ENCODE data around the gene B4GALT3.
"Not testable (repeated sequence)": the region's sequence is repeated elsewhere in the genome, so short reads cannot be mapped to it uniquely, and the experiment has no call there.

B4GALT3 gene

GRCh38 chr1:161177112-161177935 lies at the start of gene B4GALT3:
Gene B4GALT3 (minus strand): TSS chr1:161177507. CDS start chr1:161176060, 1,447 bp downstream.
- DNase-seq = peak; percentile 94

GRCh38 chr1:161226759-161227158 lies 49.5 kb upstream of the B4GALT3 start:
- DNase-seq = no peak

GRCh38 chr1:161226320-161226711 lies 49.0 kb upstream of the B4GALT3 start:
- no peak for DNase-seq

GRCh38 chr1:161225534-161226319 lies 48.4 kb upstream of the B4GALT3 start, which contains the start of gene TOMM40L:
Gene TOMM40L (plus strand): TSS chr1:161226060. CDS start chr1:161226490, 430 bp downstream.
- DNase-seq = peak; percentile 88

GRCh38 chr1:161225178-161225533 lies 47.8 kb upstream of the B4GALT3 start:
- no peak for DNase-seq

- not testable (repeated sequence) for DNase-seq
Observed at GRCh38 chr1:161224695-161225087, 47.4 kb upstream of the B4GALT3 start.

- no peak for DNase-seq
Observed at GRCh38 chr1:161223805-161224694, 46.7 kb upstream of the B4GALT3 start.

GRCh38 chr1:161222175-161223019 lies 45.1 kb upstream of the B4GALT3 start:
- no peak for DNase-seq

- no peak for DNase-seq
Observed at GRCh38 chr1:161220002-161220401, 42.7 kb upstream of the B4GALT3 start.

GRCh38 chr1:161219078-161219892 lies 42.0 kb upstream of the B4GALT3 start:
- DNase-seq = no peak

GRCh38 chr1:161218301-161219077 lies 41.2 kb upstream of the B4GALT3 start:
- DNase-seq = peak; percentile 33

GRCh38 chr1:161217831-161218230 lies 40.5 kb upstream of the B4GALT3 start:
- DNase-seq = no peak

GRCh38 chr1:161216945-161217712 lies 39.8 kb upstream of the B4GALT3 start:
- DNase-seq = no peak

GRCh38 chr1:161215076-161215475 lies 37.8 kb upstream of the B4GALT3 start, which contains the start of gene FCER1G:
Gene FCER1G (plus strand): TSS chr1:161215295. CDS start chr1:161215322, 27 bp downstream.
- no peak for DNase-seq

- no peak for DNase-seq
Observed at GRCh38 chr1:161214369-161214768, 37.1 kb upstream of the B4GALT3 start.

- peak; percentile 79 for DNase-seq
Observed at GRCh38 chr1:161209790-161210409, 32.6 kb upstream of the B4GALT3 start.

- no peak for DNase-seq
Observed at GRCh38 chr1:161207173-161207572, 29.9 kb upstream of the B4GALT3 start.

GRCh38 chr1:161206411-161207140 lies 29.3 kb upstream of the B4GALT3 start:
- DNase-seq = no peak
